Measurements from ENCODE around the gene UNC80. TPM values are rescaled to one million over a fixed set of nuclear protein-coding genes. Genes with fewer than 3 reads are reported as not detected.

Gene UNC80
- total RNA-seq, 1 experiment from 2014 or later = not detected

GRCh38 chr2:209908511-209908910 lies 136.9 kb downstream of the UNC80 start:
- H3K4me1 ChIP-seq (ENCODE audit: insufficient read depth, low read length) = no peaks in the 10 kb centered on the region
- H3K27ac ChIP-seq (ENCODE audit: low read length) = no peak overlapping the region
- H4K20me1 ChIP-seq (ENCODE audit: low read length) = no peaks in the 10 kb centered on the region
- peaks cover 21% of the 10 kb centered on the region for H3K27me3 ChIP-seq (ENCODE audit: low read length)
- H3K4me3 ChIP-seq (ENCODE audit: low read length) = no peak overlapping the region
- no peak overlapping the region for H2AFZ ChIP-seq (ENCODE audit: low read length)
- ChIA-PET POLR2A (ENCODE audit: unreplicated experiment) (no interaction called here), CTCF (no interaction called here)
- H3K9me3 ChIP-seq (ENCODE audit: low read length) = no peaks in the 10 kb centered on the region
- H3K4me2 ChIP-seq (ENCODE audit: low read length) = no peak overlapping the region
- no peaks in the 10 kb centered on the region for H3K9me2 ChIP-seq (replicated peaks; ENCODE audit: low read length)
- TF ChIP-seq EZH2phosphoT487 (IDR thresholded peaks at IDR 0.05; ENCODE audit: borderline replicate concordance, low read length) (no peak), EZH2 (IDR thresholded peaks at IDR 0.05; ENCODE audit: low read length, unreplicated experiment) (no peak), CTCF (conservative IDR thresholded peaks at IDR 0.05; ENCODE audit: low read depth, low read length) (no peak)
- intact Hi-C loops (cut with micrococcal nuclease) = no loop called here
- no peaks in the 10 kb centered on the region for H3F3A ChIP-seq (ENCODE audit: low read length, unreplicated experiment)
- ATAC-seq = no peak
- no peaks in the 10 kb centered on the region for H3K79me2 ChIP-seq (ENCODE audit: low read length)
- no peak overlapping the region for H3K9ac ChIP-seq (ENCODE audit: low read length)
- no peaks in the 10 kb centered on the region for H3K36me3 ChIP-seq (ENCODE audit: low read depth, low read length)
- no TSS peak for BruUV-seq (replicated peaks)
- DNase-seq = no peak

- no TSS peak for BruUV-seq (replicated peaks)
- peaks cover 31% of the 10 kb centered on the region for H3K27me3 ChIP-seq (ENCODE audit: low read length)
- no peak overlapping the region for H3K27ac ChIP-seq (ENCODE audit: low read length)
- no peak for TF ChIP-seq CTCF (conservative IDR thresholded peaks at IDR 0.05; ENCODE audit: low read depth, low read length)
- no peak for TF ChIP-seq EZH2 (IDR thresholded peaks at IDR 0.05; ENCODE audit: low read length, unreplicated experiment)
- no peak for TF ChIP-seq EZH2phosphoT487 (IDR thresholded peaks at IDR 0.05; ENCODE audit: borderline replicate concordance, low read length)
- H2AFZ ChIP-seq (ENCODE audit: low read length) = no peak overlapping the region
- POLR2A ChIA-PET (ENCODE audit: unreplicated experiment) = no interaction called here
- no peaks in the 10 kb centered on the region for H3K9me2 ChIP-seq (replicated peaks; ENCODE audit: low read length)
- H3K79me2 ChIP-seq (ENCODE audit: low read length) = no peaks in the 10 kb centered on the region
- no peaks in the 10 kb centered on the region for H3K4me1 ChIP-seq (ENCODE audit: insufficient read depth, low read length)
- DNase-seq = no peak
- CTCF ChIA-PET = no interaction called here
- no peaks in the 10 kb centered on the region for H4K20me1 ChIP-seq (ENCODE audit: low read length)
- ATAC-seq = no peak
- no peak overlapping the region for H3K4me3 ChIP-seq (ENCODE audit: low read length)
- H3K4me2 ChIP-seq (ENCODE audit: low read length) = no peak overlapping the region
- H3K36me3 ChIP-seq (ENCODE audit: low read depth, low read length) = no peaks in the 10 kb centered on the region
- H3F3A ChIP-seq (ENCODE audit: low read length, unreplicated experiment) = no peaks in the 10 kb centered on the region
- H3K9me3 ChIP-seq (ENCODE audit: low read length) = no peaks in the 10 kb centered on the region
- H3K9ac ChIP-seq (ENCODE audit: low read length) = no peak overlapping the region
- intact Hi-C loops (cut with micrococcal nuclease) = no loop called here
Observed at GRCh38 chr2:209911486-209911885, 139.9 kb downstream of the UNC80 start.

GRCh38 chr2:209913786-209914345 lies 142.2 kb downstream of the UNC80 start:
- Histone ChIP-seq H4K20me1 (ENCODE audit: low read length) (no peaks in the 10 kb centered on the region), H3K79me2 (ENCODE audit: low read length) (no peaks in the 10 kb centered on the region), H3K4me2 (ENCODE audit: low read length) (no peak overlapping the region), H2AFZ (ENCODE audit: low read length) (no peak overlapping the region), H3K4me1 (ENCODE audit: insufficient read depth, low read length) (no peaks in the 10 kb centered on the region), H3K9ac (ENCODE audit: low read length) (no peak overlapping the region), H3K27me3 (ENCODE audit: low read length) (peaks cover 46% of the 10 kb centered on the region), H3K4me3 (ENCODE audit: low read length) (no peak overlapping the region), H3K36me3 (ENCODE audit: low read depth, low read length) (no peaks in the 10 kb centered on the region), H3K27ac (ENCODE audit: low read length) (no peak overlapping the region), H3F3A (ENCODE audit: low read length, unreplicated experiment) (no peaks in the 10 kb centered on the region), H3K9me2 (replicated peaks; ENCODE audit: low read length) (no peaks in the 10 kb centered on the region), H3K9me3 (ENCODE audit: low read length) (no peaks in the 10 kb centered on the region)
- intact Hi-C loops (cut with micrococcal nuclease) = no loop called here
- no peak for DNase-seq
- ChIA-PET POLR2A (ENCODE audit: unreplicated experiment) (no interaction called here), CTCF (no interaction called here)
- TF ChIP-seq EZH2phosphoT487 (IDR thresholded peaks at IDR 0.05; ENCODE audit: borderline replicate concordance, low read length) (no peak), EZH2 (IDR thresholded peaks at IDR 0.05; ENCODE audit: low read length, unreplicated experiment) (no peak), CTCF (conservative IDR thresholded peaks at IDR 0.05; ENCODE audit: low read depth, low read length) (no peak)
- BruUV-seq (replicated peaks) = no TSS peak
- ATAC-seq = no peak
